Measurements from ENCODE around the gene CHRD. TPM values are rescaled to one million over a fixed set of nuclear protein-coding genes. Genes with fewer than 3 reads are reported as not detected.

CHRD gene
- total RNA-seq, 1 experiment from 2014 or later, result not detected

GRCh38 chr3:184409331-184409926 lies 29.6 kb downstream of the CHRD start:
- ChIA-PET POLR2A (no interaction called here), CTCF (interaction anchor here (1.1 to 1.2 kb wide), 2 partner anchors 25 to 38 kb away, joined by 3 to 4 read pairs; no protein-coding TSS in a partner anchor)
- Mint-ChIP-seq H3K9me3 (ENCODE audit: unreplicated experiment) (no peaks in the 10 kb centered on the region), H3K4me1 (ENCODE audit: insufficient read depth, unreplicated experiment) (no peaks in the 10 kb centered on the region), H3K36me3 (ENCODE audit: insufficient read depth, unreplicated experiment) (no peaks in the 10 kb centered on the region), H3K27me3 (ENCODE audit: insufficient read depth, unreplicated experiment) (no peaks in the 10 kb centered on the region), H3K27ac (ENCODE audit: low read depth, unreplicated experiment) (no peak overlapping the region), H3K4me3 (ENCODE audit: unreplicated experiment) (no peak overlapping the region)
- intact Hi-C loops (cut with micrococcal nuclease), result no loop called here
- no TSS peak for BruUV-seq (replicated peaks)
- DNase-seq (ENCODE audit: unreplicated experiment), result no peak
- TF ChIP-seq CTCF (IDR thresholded peaks at IDR 0.05; ENCODE audit: unreplicated experiment), result no peak

GRCh38 chr3:184409946-184410500 lies 30.2 kb downstream of the CHRD start:
- H3K27me3 Mint-ChIP-seq (ENCODE audit: insufficient read depth, unreplicated experiment), result no peaks in the 10 kb centered on the region
- H3K9me3 Mint-ChIP-seq (ENCODE audit: unreplicated experiment), result no peaks in the 10 kb centered on the region
- ChIA-PET POLR2A (no interaction called here), CTCF (interaction anchor here (1.1 to 1.2 kb wide), 2 partner anchors 25 to 38 kb away, joined by 3 to 4 read pairs; no protein-coding TSS in a partner anchor)
- no peak overlapping the region for H3K27ac Mint-ChIP-seq (ENCODE audit: low read depth, unreplicated experiment)
- H3K4me3 Mint-ChIP-seq (ENCODE audit: unreplicated experiment), result no peak overlapping the region
- no peaks in the 10 kb centered on the region for H3K36me3 Mint-ChIP-seq (ENCODE audit: insufficient read depth, unreplicated experiment)
- no TSS peak for BruUV-seq (replicated peaks)
- intact Hi-C loops (cut with micrococcal nuclease), result no loop called here
- H3K4me1 Mint-ChIP-seq (ENCODE audit: insufficient read depth, unreplicated experiment), result no peaks in the 10 kb centered on the region
- TF ChIP-seq CTCF (IDR thresholded peaks at IDR 0.05; ENCODE audit: unreplicated experiment), result no peak
- no peak for DNase-seq (ENCODE audit: unreplicated experiment)

- no peaks in the 10 kb centered on the region for H3K27me3 Mint-ChIP-seq (ENCODE audit: insufficient read depth, unreplicated experiment)
- DNase-seq (ENCODE audit: unreplicated experiment), result no peak
- no TSS peak for BruUV-seq (replicated peaks)
- H3K36me3 Mint-ChIP-seq (ENCODE audit: insufficient read depth, unreplicated experiment), result peaks cover 5% of the 10 kb centered on the region
- ChIA-PET POLR2A (interaction anchor here (0.7 kb wide), 1 partner anchor 28 kb away, joined by 3 read pairs; no protein-coding TSS in a partner anchor), CTCF (interaction anchor here (0.7 to 9.6 kb wide), 8 partner anchors 10 to 434 kb away, joined by 3 to 112 read pairs (median 4); no protein-coding TSS in a partner anchor)
- no peaks in the 10 kb centered on the region for H3K9me3 Mint-ChIP-seq (ENCODE audit: unreplicated experiment)
- intact Hi-C loops (cut with micrococcal nuclease), result no loop called here
- no peak overlapping the region for H3K27ac Mint-ChIP-seq (ENCODE audit: low read depth, unreplicated experiment)
- no peak for TF ChIP-seq CTCF (IDR thresholded peaks at IDR 0.05; ENCODE audit: unreplicated experiment)
- H3K4me3 Mint-ChIP-seq (ENCODE audit: unreplicated experiment), result no peak overlapping the region
- no peaks in the 10 kb centered on the region for H3K4me1 Mint-ChIP-seq (ENCODE audit: insufficient read depth, unreplicated experiment)
Measured at GRCh38 chr3:184414418-184415202, 34.8 kb downstream of the CHRD start.

- no peak for TF ChIP-seq CTCF (IDR thresholded peaks at IDR 0.05; ENCODE audit: unreplicated experiment)
Measured at GRCh38 chr3:184415203-184415490, 35.3 kb downstream of the CHRD start.

More at GRCh38 chr3:184415203-184415490, 35.3 kb downstream of the CHRD start:
- Mint-ChIP-seq H3K4me3 (ENCODE audit: unreplicated experiment) (no peak overlapping the region), H3K4me1 (ENCODE audit: insufficient read depth, unreplicated experiment) (no peaks in the 10 kb centered on the region), H3K36me3 (ENCODE audit: insufficient read depth, unreplicated experiment) (peaks cover 5% of the 10 kb centered on the region), H3K27ac (ENCODE audit: low read depth, unreplicated experiment) (no peak overlapping the region), H3K27me3 (ENCODE audit: insufficient read depth, unreplicated experiment) (no peaks in the 10 kb centered on the region), H3K9me3 (ENCODE audit: unreplicated experiment) (no peaks in the 10 kb centered on the region)
- no TSS peak for BruUV-seq (replicated peaks)
- no peak for DNase-seq (ENCODE audit: unreplicated experiment)
- ChIA-PET CTCF (interaction anchor here (4.8 to 9.6 kb wide), 3 partner anchors 43 to 98 kb away, joined by 32 to 112 read pairs (median 69); no protein-coding TSS in a partner anchor), POLR2A (interaction anchor here (0.7 kb wide), 1 partner anchor 29 kb away, joined by 3 read pairs; no protein-coding TSS in a partner anchor)
- intact Hi-C loops (cut with micrococcal nuclease), result no loop called here
